Stimulated activated CD8-positive, alpha-beta memory T cell treated with anti-CD3 and anti-CD28 coated beads, Interleukin-12 subunit alpha, Interleukin-12 subunit beta, amount 100 ng/mL, for 24 hours (primary cell): ENCODE measurements around the gene C5AR1.
A peak's percentile ranks its signal among the peaks of the same experiment; 100 is the strongest.
"Not testable (repeated sequence)": the region's sequence is repeated elsewhere in the genome, so short reads cannot be mapped to it uniquely, and the experiment has no call there.

ENCODE experiments used
- DNase-seq: peaks from one replicate; pipeline ENCODE4 v3.0.0-alpha.2; 2020; ENCODE audit errors: extremely low read depth

C5AR1 gene

GRCh38 chr19:47309608-47310007, at the start of gene C5AR1:
TSS of gene C5AR1 (plus strand) at chr19:47309861. CDS start at chr19:47309896, 35 bp downstream.
- DNase-seq = no peak

- no peak for DNase-seq
Observed at GRCh38 chr19:47260476-47260875, 49.2 kb upstream of the C5AR1 start.

GRCh38 chr19:47261946-47262793, 47.5 kb upstream of the C5AR1 start:
- DNase-seq = not testable (repeated sequence)

- DNase-seq = no peak
Observed at GRCh38 chr19:47264629-47265028, 45.0 kb upstream of the C5AR1 start.

GRCh38 chr19:47266401-47266941, 43.2 kb upstream of the C5AR1 start:
- DNase-seq = no peak

- DNase-seq = no peak
Observed at GRCh38 chr19:47267350-47267759, 42.3 kb upstream of the C5AR1 start.

- no peak for DNase-seq
Observed at GRCh38 chr19:47268028-47268427, 41.6 kb upstream of the C5AR1 start.

- DNase-seq = no peak
Observed at GRCh38 chr19:47269596-47269995, 40.1 kb upstream of the C5AR1 start.

- no peak for DNase-seq
Observed at GRCh38 chr19:47270408-47270807, 39.3 kb upstream of the C5AR1 start.

- DNase-seq = no peak
Observed at GRCh38 chr19:47271949-47272348, 37.7 kb upstream of the C5AR1 start.

- DNase-seq = peak; percentile 32
Observed at GRCh38 chr19:47272448-47273312, 37.0 kb upstream of the C5AR1 start.

- DNase-seq = peak; percentile 70
Observed at GRCh38 chr19:47273313-47274070, 36.2 kb upstream of the C5AR1 start.

- DNase-seq = peak; percentile 99
Observed at GRCh38 chr19:47274071-47274890, 35.4 kb upstream of the C5AR1 start, which contains the start of gene INAFM1. TSS of gene INAFM1 (plus strand) at chr19:47274885. CDS start at chr19:47274920, 35 bp downstream.

GRCh38 chr19:47274891-47275761, 34.5 kb upstream of the C5AR1 start:
- no peak for DNase-seq

GRCh38 chr19:47275791-47276461, 33.7 kb upstream of the C5AR1 start:
- DNase-seq = no peak

- DNase-seq = not testable (repeated sequence)
Observed at GRCh38 chr19:47276513-47276912, 33.1 kb upstream of the C5AR1 start.

- DNase-seq = no peak
Observed at GRCh38 chr19:47280183-47280797, 29.4 kb upstream of the C5AR1 start.

GRCh38 chr19:47283405-47284059, 26.1 kb upstream of the C5AR1 start:
- DNase-seq = no peak
